Upper lobe of left lung (tissue), 6 donors: ENCODE measurements around the gene GOLGA6L10. TPM values are rescaled to one million over a fixed set of nuclear protein-coding genes. Genes with fewer than 3 reads are reported as not detected.
"Not testable (repeated sequence)": the region's sequence is repeated elsewhere in the genome, so short reads cannot be mapped to it uniquely, and the experiment has no call there.

Experiments
- ATAC-seq, 2 donors: fragments of 200-7000 bp; cut with Tn5 transposase; one replicate each; pipeline ENCODE4 v1.9.1; 2022; ENCODE audit warnings: mild to moderate bottlenecking in 2 of 2, moderate library complexity in 2 of 2; ENCODE audit not compliant: low FRiP score in 2 of 2
- DNase-seq, 2 donors: peaks; one replicate each; pipeline ENCODE4 v3.0.0-alpha.2; 2019 to 2020
- H3K27ac ChIP-seq, 4 donors: fragments of 200-600 bp; sonication (generic); one replicate each; pipeline ENCODE4 v1.5.1; 2016 to 2019
- H3K27me3 ChIP-seq, 4 donors: fragments of 200-600 bp; sonication (generic); one replicate each; pipeline ENCODE4 v1.5.1; 2017 to 2019
- H3K36me3 ChIP-seq, 4 donors: fragments of 200-600 bp; sonication (generic); one replicate each; pipeline ENCODE4 v1.5.1; 2016 to 2019
- H3K4me1 ChIP-seq, 4 donors: fragments of 200-600 bp; sonication (generic); one replicate each; pipeline ENCODE4 v1.5.1; 2018 to 2019
- H3K4me3 ChIP-seq, 4 donors: fragments of 200-600 bp; sonication (generic); one replicate each; pipeline ENCODE4 v1.5.1; 2017 to 2019; ENCODE audit warnings: mild to moderate bottlenecking in 2 of 4, moderate library complexity in 1 of 4
- H3K9me3 ChIP-seq, 4 donors: fragments of 200-600 bp; sonication (generic); one replicate each; pipeline ENCODE4 v1.5.1; 2018 to 2019
- WGBS, 2 donors: methylation state at CpG; one replicate each; pipeline ENCODE4 v1.1.5; 2017 to 2018; 5-methylcytosine and 5-hydroxymethylcytosine counted together
- total RNA-seq, 6 donors: library from RNA; depleted of rRNA in 4 of 6; stranded (reverse); fragments of >200 nt in 4 of 6; gene quantifications; one replicate each; pipeline versions ENCODE4 v1.1.0 to v1.2.1, GENCODE V29; 2016 to 2021
- donor health status: DM: no; HTN: no; CAD: no; lungs with moderate emphysema.
- donor health status: DM: no; HTN: yes; CAD: no; lungs with severe emphysema.

GOLGA6L10 gene
- total RNA-seq, 6 donors from 2014 or later, result 0.34 to 4.3 (median 1.2) TPM

DNA sequence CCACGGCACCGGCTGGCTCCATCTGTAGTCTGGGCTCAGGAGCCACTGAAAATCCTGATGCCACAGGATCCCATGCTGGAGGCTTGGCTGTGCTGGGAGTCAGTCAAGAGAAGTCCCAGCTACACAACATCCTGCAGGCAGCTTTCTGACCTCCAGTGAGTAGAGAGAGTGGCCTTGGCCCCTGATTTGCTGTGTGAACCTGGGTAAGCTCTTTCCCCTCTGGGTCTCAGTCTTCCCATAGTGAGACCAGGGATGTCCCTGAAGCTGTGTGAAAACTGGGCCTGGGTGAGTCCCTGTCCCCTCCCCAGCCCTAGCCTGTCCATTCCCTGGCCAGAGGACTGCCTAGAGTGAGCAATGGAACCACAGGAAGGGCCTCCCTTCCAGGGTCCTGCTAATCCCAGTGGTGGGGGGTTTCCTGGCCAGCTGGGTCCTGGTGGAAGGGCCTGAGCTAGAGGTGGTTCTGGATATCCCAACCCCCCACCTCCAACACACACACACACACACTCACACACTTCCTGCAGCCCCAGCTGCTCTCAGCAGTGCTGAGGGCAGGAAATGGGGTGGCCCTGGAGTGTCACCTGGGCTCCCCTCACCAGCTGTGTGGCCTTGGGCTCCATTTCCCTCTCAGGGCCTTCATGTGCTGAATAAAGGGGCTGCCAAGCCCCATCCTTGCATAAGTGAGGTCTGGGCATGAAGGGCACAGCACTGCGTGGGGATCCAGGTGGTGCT, 17.5 kb downstream of the GOLGA6L10 start:
- not testable (repeated sequence) for H3K36me3 ChIP-seq, H3K4me1 ChIP-seq, DNase-seq, H3K27ac ChIP-seq, ATAC-seq, H3K9me3 ChIP-seq, H3K4me3 ChIP-seq, H3K27me3 ChIP-seq
- no CpG with 5 or more reads among the region's 3 CpGs for WGBS, 2 donors

DNA sequence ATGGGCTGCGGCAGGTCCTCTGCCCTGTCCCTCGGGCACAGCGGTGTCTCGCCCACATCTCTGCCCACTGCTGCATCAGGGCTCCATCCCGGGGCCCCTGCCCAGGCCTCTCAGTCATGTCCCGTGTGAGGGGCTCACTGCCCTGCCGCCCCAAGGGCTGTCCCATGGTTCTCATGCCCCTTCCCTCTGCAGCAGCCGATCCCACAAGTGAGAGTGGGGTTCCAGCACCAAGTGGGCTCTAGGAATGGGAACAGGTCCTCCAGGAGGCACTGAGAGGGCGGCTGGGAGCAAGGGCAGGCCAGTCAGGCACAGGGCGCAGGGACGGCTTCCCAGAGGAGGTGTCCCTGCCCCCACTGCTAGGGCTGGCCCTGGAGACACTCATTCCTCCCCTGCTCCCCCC, 18.4 kb downstream of the GOLGA6L10 start:
- not testable (repeated sequence) for H3K4me3 ChIP-seq, H3K27me3 ChIP-seq, H3K27ac ChIP-seq, H3K4me1 ChIP-seq, H3K9me3 ChIP-seq, ATAC-seq, H3K36me3 ChIP-seq
- 89% methylated on average over 3 of the region's 11 CpGs; no CpG with 5 or more reads in 1 of the 2 donors for WGBS, 2 donors
- DNase-seq, result peak in 1 of 2 donors; percentile 51

DNA sequence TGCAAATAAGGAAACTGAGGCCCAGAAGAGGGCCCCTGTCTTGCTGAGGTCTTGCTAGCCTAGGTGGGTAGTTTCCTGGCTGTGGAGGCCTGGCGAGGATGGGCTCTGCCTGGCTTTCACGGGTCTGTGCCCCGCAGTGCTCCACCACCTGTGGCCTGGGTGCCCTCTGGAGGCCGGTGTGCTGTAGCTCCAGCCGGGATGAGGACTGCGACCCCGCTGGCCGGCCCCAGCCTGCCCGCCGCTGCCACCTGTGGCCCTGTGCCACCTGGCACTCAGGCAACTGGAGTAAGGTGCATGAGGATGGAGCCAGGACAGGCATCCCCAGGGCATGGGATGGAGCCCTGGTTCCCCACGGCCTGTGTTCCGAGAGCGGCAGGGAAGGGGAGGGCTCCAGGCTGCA, 20.2 kb downstream of the GOLGA6L10 start:
- H3K27me3 ChIP-seq, H3K27ac ChIP-seq, H3K36me3 ChIP-seq, ATAC-seq, H3K4me3 ChIP-seq, H3K4me1 ChIP-seq, H3K9me3 ChIP-seq: not testable (repeated sequence)
- peak in 1 of 2 donors; percentile 35 for DNase-seq
- WGBS, 2 donors, result no CpG with 5 or more reads among the region's 13 CpGs

DNA sequence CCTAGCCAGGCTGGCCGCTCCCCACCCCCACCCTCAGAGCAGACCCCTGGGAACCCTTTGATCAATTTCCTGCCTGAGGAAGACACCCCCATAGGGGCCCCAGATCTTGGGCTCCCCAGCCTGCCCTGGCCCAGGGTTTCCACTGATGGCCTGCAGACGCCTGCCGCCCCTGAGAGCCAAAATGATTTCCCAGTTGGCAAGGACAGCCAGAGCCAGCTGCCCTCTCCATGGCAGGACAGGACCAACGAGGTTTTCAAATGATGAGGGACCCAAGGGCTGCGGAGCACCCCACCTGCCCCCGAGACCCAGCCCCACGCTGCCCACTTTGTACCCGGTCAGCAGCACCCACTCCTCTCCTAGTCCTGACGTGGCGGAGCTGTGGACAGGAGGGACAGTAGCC, 21.9 kb downstream of the GOLGA6L10 start:
- H3K9me3 ChIP-seq, H3K27me3 ChIP-seq, H3K4me3 ChIP-seq, H3K4me1 ChIP-seq, ATAC-seq, H3K36me3 ChIP-seq, H3K27ac ChIP-seq: not testable (repeated sequence)
- peak in 1 of 2 donors; percentile 43 for DNase-seq
- WGBS, 2 donors, result 84% methylated on average over 8 of the region's 10 CpGs; no CpG with 5 or more reads in 1 of the 2 donors

DNA sequence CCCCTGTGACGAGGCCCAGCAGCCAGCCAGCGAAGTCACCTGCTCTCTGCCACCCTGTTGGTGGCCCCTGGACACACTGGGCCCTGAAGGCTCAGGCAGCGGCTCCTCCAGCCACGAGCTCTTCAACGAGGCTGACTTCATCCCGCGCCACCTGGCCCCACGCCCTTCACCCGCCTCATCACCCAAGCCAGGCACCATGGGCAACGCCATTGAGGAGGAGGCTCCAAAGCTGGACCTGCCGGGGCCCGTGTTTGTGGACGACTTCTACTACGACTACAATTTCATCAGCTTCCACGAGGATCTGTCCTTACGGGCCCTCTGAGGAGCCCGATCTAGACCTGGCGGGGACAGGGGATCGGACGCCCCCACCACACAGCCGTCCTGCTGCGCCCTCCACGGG, 22.4 kb downstream of the GOLGA6L10 start:
- not testable (repeated sequence) for H3K27me3 ChIP-seq, H3K9me3 ChIP-seq, H3K4me3 ChIP-seq, H3K27ac ChIP-seq, ATAC-seq, H3K4me1 ChIP-seq, H3K36me3 ChIP-seq
- peak in 1 of 2 donors; percentile 78 for DNase-seq
- 87 to 90% methylated on average over 2 to 22 of the region's 23 CpGs for WGBS, 2 donors

DNA sequence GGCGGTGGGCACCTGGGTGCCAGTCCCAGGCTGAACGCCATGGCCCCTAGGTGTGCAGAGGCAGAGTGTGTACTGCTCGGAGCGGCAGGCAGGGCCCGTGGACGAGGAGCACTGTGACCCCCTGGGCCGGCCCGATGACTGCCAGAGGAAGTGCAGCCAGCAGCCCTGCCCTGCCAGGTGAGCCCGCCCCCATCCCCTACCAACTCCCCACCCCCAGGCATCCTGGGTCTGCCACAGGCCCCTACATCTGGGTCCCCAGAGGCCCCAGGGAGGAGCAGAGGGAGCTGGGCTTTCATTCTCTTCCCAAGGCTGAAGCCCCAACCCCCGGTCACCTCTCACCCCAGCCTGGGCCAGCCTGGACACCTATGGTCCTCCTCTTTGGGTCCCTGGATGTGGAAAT, 23.6 kb downstream of the GOLGA6L10 start:
- peak in 1 of 2 donors; percentile 50 for DNase-seq
- 100% methylated on average over 1 of the region's 10 CpGs; no CpG with 5 or more reads in 1 of the 2 donors for WGBS, 2 donors

DNA sequence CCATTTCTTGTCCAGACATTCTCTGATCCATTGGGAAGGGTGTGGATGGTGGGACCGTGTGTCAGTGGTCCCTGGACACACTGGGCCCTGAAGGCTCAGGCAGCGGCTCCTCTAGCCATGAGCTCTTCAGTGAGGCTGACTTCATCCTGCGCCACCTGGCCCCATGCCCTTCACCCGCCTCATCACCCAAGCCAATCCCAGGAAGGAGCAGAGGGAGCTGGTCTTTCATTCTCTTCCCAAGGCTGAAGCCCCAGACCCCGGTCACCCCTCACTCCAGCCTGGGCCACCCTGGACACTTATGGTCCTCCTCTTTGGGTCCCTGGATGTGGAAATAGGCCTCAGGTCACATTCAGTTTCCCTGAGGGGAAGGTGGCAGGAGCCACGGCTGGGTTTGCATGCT, 24.4 kb downstream of the GOLGA6L10 start:
- H3K27ac ChIP-seq, H3K4me1 ChIP-seq, DNase-seq, H3K4me3 ChIP-seq, H3K36me3 ChIP-seq, ATAC-seq, H3K27me3 ChIP-seq, H3K9me3 ChIP-seq: not testable (repeated sequence)
- 87 to 92% methylated on average over 2 to 5 of the region's 6 CpGs for WGBS, 2 donors

More for the DNA sequence above, 23.6 kb downstream of the GOLGA6L10 start:
- not testable (repeated sequence) for ATAC-seq, H3K27me3 ChIP-seq, H3K36me3 ChIP-seq, H3K4me3 ChIP-seq, H3K27ac ChIP-seq, H3K9me3 ChIP-seq, H3K4me1 ChIP-seq

DNA sequence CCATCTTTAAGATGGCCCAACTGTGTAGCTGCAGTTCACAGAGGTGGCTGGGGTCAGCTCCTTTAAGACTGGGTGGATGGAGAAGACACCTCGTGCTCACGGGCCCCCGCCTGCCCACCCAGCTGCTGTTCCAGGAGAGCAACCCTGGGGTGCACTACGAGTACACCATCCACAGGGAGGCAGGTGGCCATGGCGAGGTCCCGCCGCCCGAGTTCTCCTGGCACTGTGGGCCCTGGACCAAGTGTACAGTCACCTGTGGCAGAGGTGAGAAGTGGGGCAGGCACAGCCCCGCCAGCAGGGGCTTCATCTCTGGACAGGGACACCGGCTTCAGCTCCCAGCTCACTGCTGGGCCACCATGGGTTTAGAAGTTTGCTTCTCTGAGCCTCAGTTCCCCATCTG, 26.8 kb downstream of the GOLGA6L10 start:
- not testable (repeated sequence) for ATAC-seq, H3K27ac ChIP-seq, H3K27me3 ChIP-seq, H3K4me3 ChIP-seq, H3K36me3 ChIP-seq, H3K9me3 ChIP-seq, H3K4me1 ChIP-seq
- peak in 1 of 2 donors; percentile 59 for DNase-seq
- no CpG with 5 or more reads among the region's 10 CpGs for WGBS, 2 donors

DNA sequence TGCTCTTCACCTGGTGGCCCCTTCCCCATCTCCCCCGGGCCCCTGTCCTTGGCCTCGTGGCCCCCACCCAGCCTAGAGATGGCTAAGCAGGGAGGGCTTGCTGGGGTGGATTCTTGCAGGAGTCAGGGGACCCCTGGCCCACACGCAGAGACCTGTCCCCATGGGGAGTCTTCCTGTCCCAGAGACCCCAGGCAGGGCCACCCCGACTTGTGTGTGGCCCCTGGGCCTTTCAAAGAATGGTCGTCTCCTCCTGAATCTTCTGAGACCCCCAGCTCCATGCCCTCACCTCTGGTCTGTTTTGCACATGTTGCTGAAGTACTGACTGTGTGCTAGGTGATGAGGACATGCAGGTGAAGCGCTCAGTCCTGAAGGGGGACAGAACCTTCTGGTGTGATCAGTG, 28.4 kb downstream of the GOLGA6L10 start:
- WGBS, 2 donors, result 70% methylated on average over 2 of the region's 6 CpGs; no CpG with 5 or more reads in 1 of the 2 donors
- DNase-seq, ATAC-seq: not testable (repeated sequence)

DNA sequence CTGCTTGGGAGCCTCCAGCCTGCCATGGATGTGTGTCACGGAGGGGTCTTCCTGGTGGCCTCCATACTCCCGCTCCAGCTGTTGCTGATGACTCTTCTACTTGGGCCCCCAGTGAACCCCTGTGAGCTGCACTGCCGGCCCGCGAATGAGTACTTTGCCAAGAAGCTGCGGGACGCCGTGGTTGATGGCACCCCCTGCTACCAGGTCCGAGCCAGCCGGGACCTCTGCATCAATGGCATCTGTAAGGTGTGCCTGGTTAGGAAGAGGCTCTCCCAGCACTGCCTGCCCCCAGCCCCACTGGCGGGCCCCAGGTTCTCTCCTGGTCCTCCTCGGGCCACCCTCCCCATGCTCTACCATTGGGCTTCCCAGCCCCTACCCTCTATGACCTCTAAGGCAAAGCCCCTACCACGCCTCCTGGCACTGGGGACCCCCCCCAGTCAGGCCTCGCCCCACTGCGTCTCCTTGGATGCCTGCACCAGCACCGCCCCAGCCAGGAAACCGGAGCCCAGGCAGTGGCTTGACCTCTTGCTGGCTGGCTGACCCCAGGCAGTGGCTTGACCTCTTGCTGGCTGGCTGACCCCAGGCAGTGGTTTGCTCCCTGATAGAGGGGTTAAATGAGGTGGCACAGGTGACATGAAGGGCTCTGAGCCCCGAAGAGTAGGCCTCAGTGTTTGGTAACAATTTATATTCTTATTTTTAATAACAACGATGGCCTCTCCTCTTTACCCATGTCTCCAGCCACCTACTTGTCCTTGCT, 29.6 kb downstream of the GOLGA6L10 start:
- peak in 1 of 2 donors; percentile 55 for DNase-seq
- H3K36me3 ChIP-seq, H3K4me3 ChIP-seq, ATAC-seq, H3K27me3 ChIP-seq, H3K9me3 ChIP-seq, H3K4me1 ChIP-seq, H3K27ac ChIP-seq: not testable (repeated sequence)
- WGBS, 2 donors, result 79 to 89% methylated on average over 4 to 12 of the region's 19 CpGs

More for the DNA sequence above, 28.4 kb downstream of the GOLGA6L10 start:
- H3K36me3 ChIP-seq, H3K4me1 ChIP-seq, H3K27me3 ChIP-seq, H3K4me3 ChIP-seq, H3K27ac ChIP-seq, H3K9me3 ChIP-seq: not testable (repeated sequence)

DNA sequence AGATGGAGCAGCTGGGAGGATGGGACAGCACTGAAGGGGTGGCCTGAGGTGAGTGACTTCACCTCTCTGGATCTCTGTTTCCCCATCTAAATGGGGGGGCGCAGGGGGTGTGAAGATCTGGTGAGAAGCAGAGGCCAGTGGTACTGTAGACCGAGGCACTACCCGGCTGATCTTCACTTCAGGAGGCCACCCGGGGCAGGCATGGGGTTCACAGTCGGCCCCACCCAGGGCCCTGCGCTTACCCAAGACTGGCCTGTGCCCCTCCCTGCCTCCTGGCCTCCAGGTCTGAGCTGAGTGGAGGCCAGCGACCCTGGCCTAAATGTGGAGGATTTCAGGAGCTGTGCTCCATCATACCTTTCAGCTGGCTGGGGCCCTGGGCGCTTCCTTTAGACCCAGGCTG, 31.0 kb downstream of the GOLGA6L10 start:
- DNase-seq, result peak in 1 of 2 donors; percentile 71
- ATAC-seq, result peak; percentile 1 to 30
- H3K27ac ChIP-seq, H3K9me3 ChIP-seq, H3K4me3 ChIP-seq, H3K4me1 ChIP-seq, H3K36me3 ChIP-seq, H3K27me3 ChIP-seq: not testable (repeated sequence)
- 88% methylated on average over 8 of the region's 8 CpGs; no CpG with 5 or more reads in 1 of the 2 donors for WGBS, 2 donors

DNA sequence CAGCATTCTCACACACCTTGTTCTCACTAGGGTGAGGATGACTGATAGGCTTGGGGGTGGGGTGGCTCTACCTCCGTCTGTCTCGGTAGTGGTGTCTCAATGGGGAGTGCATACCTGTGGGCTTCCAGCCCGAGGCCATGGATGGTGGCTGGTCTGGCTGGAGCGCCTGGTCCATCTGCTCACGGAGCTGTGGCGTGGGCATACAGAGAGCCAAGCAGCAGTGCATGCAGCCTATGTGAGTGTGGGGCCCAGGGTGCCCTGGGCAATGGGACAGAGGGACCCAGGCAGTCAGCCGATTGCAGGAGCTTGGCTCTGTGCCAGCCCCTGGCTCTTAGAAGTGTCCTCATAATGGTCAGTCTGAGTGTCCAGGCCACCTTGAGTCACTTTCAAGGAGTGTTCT, 31.8 kb downstream of the GOLGA6L10 start:
- not testable (repeated sequence) for H3K4me3 ChIP-seq, H3K9me3 ChIP-seq, H3K27ac ChIP-seq, ATAC-seq, H3K27me3 ChIP-seq, H3K36me3 ChIP-seq, H3K4me1 ChIP-seq
- 81 to 94% methylated on average over 6 of the region's 7 CpGs for WGBS, 2 donors
- peak in 1 of 2 donors; percentile 30 for DNase-seq
